Gastrocnemius medialis (tissue), 4 donors: ENCODE data around the gene RNF144A.

Source experiments
- CTCF ChIP-seq, 5 experiments: fragments of 450-650 bp in 3 of 5; fragments of 200-600 bp in 2 of 5; sonication (generic) in 2 of 5; IDR thresholded peaks in 4 of 5; conservative IDR thresholded peaks in 1 of 5; 1 replicate in 4 of 5; 2 replicates in 1 of 5; pipeline ENCODE4 v1.5.1; 2016 to 2019; ENCODE audit warnings: antibody characterized with exemption in 5 of 5, mild to moderate bottlenecking in 3 of 5, moderate library complexity in 3 of 5
- POLR2A ChIP-seq, 2 donors: fragments of 450-650 bp; IDR thresholded peaks; one replicate each; pipeline ENCODE4 v1.6.1; 2017; ENCODE audit warnings: antibody characterized with exemption in 2 of 2, mild to moderate bottlenecking in 2 of 2, moderate library complexity in 2 of 2

DNA sequence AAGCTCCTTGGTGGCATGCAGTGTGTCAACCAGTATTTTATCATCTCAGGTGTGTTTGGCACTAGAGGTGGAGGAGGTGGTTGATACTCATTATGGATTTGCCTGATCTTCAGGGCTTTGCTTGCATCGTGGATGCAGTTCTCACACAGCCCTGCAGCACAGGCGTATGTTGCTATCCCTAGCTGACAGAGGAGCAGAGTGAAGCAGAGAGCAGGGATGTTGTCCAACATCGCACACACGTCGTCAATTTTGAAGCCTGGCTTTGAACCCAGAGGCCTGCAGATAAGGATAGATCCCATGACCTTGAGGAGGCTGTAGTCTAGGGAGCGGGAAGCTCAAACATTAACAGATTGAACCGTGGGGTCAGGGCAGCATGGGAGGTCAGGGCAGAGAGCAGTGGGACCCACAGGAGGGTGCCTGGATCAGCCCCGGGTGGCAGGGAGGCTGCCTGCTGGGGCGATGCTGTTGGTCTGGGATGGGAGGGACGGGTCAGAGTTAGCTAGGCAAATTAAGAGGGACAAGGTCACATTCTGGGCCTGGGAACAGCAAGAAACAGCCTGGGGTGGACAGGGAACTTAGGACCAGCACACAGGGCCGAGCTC is 4.2 kb downstream of the RNF144A start:
- TF ChIP-seq CTCF (IDR thresholded peaks at IDR 0.05 in 4 of 5, conservative IDR thresholded peaks at IDR 0.05 in 1 of 5) (no peak), POLR2A (IDR thresholded peaks at IDR 0.05) (no peak)
